H4 (cell line): ENCODE measurements around the gene CDH5. TPM values are rescaled to one million over a fixed set of nuclear protein-coding genes. Genes with fewer than 3 reads are reported as not detected.
"Not testable (repeated sequence)": the region's sequence is repeated elsewhere in the genome, so short reads cannot be mapped to it uniquely, and the experiment has no call there.

Experiments used
- DNase-seq: peaks from one replicate; pipeline ENCODE4 v3.0.0-alpha.2; 2015; ENCODE audit warnings: low spot score
- total RNA-seq: library from RNA; depleted of rRNA; stranded (reverse); fragments of >200 nt; shearing (Covaris generic); gene quantifications from 2 replicates; pipeline ENCODE4 v1.2.3, GENCODE V29; 2014; rRNA removed

The CDH5 gene
- total RNA-seq, result not detected in 2 replicates

- DNase-seq, result no peak
These were observed at the start of gene CDH5 for GRCh38 chr16:66366433-66367299. Gene CDH5, plus strand, starts transcription at chr16:66366691. Its CDS starts 12,647 bp downstream, at chr16:66379338.

GRCh38 chr16:66318505-66318904, 48.0 kb upstream of the CDH5 start:
- no peak for DNase-seq

- no peak for DNase-seq
These were observed 45.7 kb upstream of the CDH5 start for GRCh38 chr16:66320774-66321173.

GRCh38 chr16:66322174-66322573, 44.3 kb upstream of the CDH5 start:
- no peak for DNase-seq

- peak; percentile 57 for DNase-seq
These were observed 41.5 kb upstream of the CDH5 start for GRCh38 chr16:66324815-66325515.

- DNase-seq, result no peak
These were observed 40.6 kb upstream of the CDH5 start for GRCh38 chr16:66325717-66326376.

GRCh38 chr16:66326991-66327513, 39.4 kb upstream of the CDH5 start:
- no peak for DNase-seq

GRCh38 chr16:66328282-66328681, 38.2 kb upstream of the CDH5 start:
- no peak for DNase-seq

- DNase-seq, result not testable (repeated sequence)
These were observed 35.0 kb upstream of the CDH5 start for GRCh38 chr16:66331464-66331863.

GRCh38 chr16:66332634-66333610, 33.6 kb upstream of the CDH5 start:
- DNase-seq, result no peak

- no peak for DNase-seq
These were observed 31.5 kb upstream of the CDH5 start for GRCh38 chr16:66334853-66335574.

- peak; percentile 40 for DNase-seq
These were observed 30.7 kb upstream of the CDH5 start for GRCh38 chr16:66335704-66336329.

GRCh38 chr16:66337463-66338188, 28.9 kb upstream of the CDH5 start:
- no peak for DNase-seq

GRCh38 chr16:66342294-66342900, 24.1 kb upstream of the CDH5 start:
- DNase-seq, result peak; percentile 33

- peak; percentile 43 for DNase-seq
These were observed 21.9 kb upstream of the CDH5 start for GRCh38 chr16:66344533-66345145.

GRCh38 chr16:66346221-66346620, 20.3 kb upstream of the CDH5 start:
- DNase-seq, result no peak

GRCh38 chr16:66352304-66352703, 14.2 kb upstream of the CDH5 start:
- DNase-seq, result no peak

GRCh38 chr16:66353055-66353454, 13.4 kb upstream of the CDH5 start:
- DNase-seq, result no peak
